Measurements from ENCODE around the gene ZNF341.
"Not testable (repeated sequence)": the region's sequence is repeated elsewhere in the genome, so short reads cannot be mapped to it uniquely, and the experiment has no call there.

The ZNF341 gene

DNA sequence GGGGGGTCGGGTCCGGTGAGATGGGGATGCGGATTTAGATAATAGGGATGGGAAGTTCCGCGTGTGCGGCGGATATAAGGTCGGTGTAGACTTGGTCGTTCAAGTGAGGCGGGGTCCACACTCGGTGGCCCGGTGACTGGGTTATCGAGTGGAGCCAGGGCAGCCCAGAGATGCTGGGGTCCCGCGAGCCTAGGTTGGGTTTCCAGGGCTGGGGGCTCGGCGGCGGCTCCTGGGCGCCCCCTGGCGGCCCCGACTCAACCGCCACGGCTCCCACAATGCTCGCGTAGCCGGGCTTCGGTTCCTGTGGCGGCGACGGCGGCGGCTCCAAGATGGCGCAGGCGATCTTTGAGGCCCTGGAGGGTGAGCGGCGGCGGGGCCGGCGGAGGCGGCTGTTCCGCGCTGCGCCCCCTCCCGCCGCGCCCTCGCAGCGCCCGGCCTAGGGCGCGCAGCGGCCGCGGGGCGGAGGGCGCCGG lies at the start of gene ZNF341:
ZNF341 (plus strand) TSS at position 304 of the 473 bp plus-strand sequence; CDS start at position 330, 26 bp downstream.
- peak; percentile 94 to 95 for DNase-seq

DNA sequence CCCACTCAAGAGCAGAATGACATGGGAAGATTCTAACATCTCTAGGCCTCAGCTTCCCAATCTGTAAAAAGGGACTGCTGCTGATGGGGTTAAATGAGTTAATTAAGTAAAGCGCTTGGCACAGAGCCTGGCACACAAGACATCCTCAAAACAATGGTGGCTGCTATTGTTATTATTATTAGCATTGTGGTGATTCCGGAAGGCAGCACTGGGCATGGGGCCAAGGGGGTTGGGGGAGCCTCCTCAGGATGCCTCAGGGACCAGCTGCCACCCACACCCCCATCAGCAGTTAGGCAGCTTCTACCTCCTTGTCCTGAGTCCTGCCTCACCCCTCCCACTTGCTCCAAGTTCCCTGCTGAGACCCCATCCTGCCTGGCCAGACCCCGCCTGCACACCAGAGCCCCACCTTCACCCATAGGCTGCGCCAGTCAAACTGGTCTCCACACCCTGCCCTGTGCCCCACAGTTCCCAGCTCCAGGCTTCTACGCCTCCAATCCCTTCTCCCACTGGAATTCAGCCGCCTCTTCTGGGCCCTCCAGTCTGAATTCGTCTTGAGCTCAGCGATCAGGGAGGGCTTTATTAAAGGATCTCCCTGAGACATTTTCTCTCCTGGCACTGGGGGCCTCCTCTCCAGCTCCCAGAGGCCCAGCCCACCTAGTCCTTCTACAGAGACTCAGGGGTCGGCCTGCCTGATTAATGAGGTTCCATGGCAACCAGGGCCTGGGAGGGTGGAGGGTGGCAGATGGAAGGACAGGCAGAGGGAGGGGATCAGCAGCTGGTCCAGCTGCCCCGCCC lies 47.1 kb upstream of the ZNF341 start:
- DNase-seq: peak; percentile 78 to 90

DNA sequence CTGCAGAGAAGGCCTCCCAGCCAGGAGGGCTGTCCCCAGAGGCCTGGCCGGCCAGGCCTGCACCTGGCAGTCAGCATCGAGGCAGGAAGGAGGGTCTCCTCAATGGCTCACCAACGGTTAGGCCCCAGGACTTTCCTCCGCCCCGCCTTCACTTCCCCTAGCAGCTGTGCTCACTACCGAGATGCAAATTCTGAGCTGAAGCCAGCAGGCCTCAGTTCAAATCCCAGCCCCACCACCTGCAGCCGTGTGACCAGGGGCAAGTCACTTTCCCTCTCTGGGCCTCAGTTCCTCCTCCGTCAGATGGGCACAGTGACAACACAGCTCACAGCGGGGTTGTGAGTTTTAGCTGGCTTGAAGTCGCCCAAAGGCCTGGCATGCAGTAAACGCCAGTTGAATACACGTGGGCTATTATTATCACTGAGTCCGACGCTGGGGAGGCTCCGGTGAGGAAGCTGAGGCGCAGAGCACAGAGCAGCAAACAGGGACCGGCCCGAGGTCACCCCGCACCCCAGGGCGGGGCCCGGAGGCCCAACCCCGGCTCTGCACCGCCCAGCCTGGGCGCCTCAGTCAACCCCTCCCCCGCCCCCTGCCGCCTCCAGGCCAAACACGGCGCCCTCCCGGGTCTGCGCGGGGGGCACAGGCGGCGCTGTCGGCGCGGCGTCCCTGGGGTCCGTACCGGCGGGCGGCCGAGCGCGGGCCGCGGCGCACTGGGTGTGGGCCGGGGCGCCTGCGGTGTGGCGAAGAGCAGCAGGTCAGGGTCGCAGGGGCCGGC lies 46.3 kb upstream of the ZNF341 start:
- DNase-seq: peak; percentile 48 to 75

DNA sequence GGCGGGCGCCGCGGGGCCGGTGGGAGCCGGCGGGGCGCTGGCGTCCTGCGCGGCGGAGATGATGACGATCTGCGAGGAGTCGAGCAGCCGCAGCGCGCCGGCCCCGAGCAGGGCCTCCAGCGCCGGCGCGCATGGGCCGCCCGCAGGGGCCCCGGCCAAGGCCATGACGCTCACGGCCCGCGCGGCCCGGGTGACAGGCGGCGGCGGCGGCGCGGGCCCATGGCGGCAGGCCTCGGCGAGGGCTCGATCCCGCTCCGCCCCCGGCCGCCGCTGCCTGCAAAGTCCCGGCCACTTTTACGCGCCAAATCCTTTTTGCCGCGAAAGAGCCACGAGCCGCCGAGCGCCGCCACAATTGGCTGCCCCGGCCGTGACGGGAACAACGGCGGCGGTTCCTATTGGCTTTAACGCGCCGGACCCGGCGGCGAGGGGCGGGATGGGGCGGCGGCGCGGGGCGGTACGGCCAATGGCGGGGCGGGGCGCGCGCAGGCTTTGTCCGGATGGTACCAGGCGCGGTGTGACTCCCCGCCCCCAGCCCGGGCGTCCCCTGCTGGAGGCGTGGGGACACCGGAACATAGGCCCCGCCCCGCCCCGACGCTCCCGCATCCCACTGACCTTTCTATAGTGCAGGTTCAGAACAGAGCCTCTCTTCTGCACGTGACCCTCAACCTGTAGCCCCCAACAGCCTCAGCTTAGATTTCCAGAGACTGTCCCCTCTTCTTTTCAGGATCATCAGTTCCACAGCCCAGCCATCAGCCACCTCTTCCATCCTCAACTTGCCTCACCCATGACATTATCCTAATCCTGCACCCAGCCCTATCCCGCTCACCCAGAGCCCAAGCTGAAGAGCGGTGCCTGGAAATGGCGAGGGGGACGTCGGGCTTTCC lies 45.5 kb upstream of the ZNF341 start, which contains the start of gene E2F1:
E2F1 (minus strand) TSS at position 286 of the 884 bp plus-strand sequence; CDS start at position 165, 121 bp downstream.
- DNase-seq: peak; percentile 95 to 96

DNA sequence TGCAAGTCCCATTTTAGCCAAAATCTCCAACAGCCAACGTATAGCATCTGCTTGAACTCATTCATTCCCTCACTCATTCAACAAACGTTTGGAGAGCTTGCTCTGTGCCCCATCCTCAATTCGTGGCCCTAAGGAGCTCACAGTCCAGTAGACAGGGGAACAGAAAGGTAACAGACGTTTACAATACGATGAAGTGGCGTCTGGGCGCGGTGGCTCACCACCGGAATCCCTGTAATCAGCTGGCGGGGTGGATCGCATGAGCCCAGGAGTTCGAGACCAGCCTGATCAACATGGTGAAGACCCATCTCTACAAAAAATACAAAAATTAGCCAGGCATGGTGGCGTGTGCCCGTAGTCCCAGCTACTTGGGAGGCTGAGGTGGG lies 44.8 kb upstream of the ZNF341 start:
- no peak for DNase-seq

DNA sequence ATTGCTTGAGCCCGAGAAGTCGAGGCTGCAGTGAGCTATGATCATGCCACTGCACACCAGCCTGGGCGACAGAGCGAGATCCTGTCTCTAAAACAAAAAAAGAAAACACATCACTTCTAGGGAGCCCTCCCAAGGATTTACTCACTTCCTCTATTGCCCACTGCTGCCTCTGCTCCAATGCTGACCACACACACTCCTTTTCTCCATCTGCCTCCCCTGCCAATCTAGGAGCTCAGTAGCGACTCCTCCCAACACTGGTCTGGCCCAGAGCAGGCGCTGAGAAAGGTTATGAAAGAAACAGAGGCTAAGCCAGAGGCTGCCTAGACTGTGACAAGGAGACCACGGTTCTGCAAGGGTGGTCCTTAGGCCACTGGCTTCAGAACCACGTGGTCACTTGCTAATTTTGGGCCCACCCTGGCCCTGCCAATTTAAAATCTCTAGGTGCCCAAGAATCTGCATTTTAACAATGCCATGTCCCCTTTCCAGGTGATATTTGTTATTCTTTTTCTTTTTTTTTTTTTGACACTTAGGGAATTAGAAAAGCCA lies 44.4 kb upstream of the ZNF341 start:
- DNase-seq: no peak

DNA sequence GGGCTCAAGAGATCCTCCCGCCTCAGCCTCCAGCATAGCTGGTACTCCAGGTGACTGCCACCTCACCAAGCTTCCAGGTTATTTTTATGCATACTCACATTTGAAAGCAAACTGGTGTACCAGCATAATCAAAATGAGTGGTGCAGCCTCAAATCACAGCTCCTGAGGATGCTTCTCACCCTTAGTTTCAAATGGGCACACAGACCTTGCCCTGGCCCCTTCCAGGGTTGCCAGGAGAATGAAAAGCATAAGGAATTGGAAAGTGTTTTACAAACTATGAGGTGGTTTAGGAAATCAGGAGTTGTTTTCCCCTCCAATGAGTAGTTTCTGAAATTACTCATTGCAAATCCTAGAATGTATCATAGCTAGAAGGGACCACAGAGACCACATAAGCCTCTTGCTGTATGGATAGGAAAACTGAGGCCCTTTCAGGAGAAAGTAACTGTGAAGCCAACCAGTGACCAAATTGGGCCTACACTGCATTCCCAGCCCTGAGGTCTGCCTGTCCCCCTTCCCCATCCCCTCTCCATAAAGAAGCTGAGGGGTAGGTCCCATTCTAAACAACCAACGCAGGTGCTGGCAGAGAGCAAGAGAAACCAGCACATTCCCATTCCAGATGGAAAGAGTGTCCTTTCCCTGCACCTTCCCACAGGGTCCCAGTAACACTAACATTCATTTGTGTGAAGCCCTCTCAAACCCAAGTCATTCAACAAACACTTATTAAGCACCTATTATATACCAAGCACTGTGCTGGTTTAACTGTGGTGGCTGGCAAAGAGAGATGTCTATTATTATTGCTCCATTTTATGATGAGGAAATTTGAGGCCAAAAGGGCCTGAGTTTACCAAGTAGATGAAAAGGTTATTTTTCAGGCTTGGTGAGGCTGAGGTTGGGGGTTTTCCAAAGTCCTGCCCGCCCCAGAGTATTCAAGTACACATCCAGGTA lies 43.5 kb upstream of the ZNF341 start:
- no peak for DNase-seq

DNA sequence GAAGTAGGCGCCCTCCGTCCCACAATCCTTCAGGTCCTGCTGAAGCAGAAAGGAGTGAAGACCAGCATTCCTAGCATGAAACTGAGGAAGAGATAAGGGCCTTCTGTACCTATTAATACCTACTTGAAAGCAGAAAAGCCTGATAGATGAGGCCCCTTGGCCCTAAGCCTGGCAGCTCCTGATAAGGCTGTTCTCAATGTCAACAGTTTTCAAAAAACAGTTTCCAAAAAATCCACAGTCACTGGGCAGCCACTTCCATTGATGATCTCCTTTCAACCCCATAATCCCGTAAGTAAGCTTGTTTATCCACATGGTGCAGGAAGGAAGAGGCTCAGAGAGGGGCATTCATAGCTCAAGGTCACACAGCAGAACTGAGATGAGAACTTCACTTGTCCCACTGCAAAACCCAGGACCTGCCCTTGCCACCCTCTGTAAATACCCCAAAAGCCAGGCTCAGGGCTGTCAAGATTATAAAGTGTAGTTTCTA lies 42.8 kb upstream of the ZNF341 start:
- DNase-seq: no peak

DNA sequence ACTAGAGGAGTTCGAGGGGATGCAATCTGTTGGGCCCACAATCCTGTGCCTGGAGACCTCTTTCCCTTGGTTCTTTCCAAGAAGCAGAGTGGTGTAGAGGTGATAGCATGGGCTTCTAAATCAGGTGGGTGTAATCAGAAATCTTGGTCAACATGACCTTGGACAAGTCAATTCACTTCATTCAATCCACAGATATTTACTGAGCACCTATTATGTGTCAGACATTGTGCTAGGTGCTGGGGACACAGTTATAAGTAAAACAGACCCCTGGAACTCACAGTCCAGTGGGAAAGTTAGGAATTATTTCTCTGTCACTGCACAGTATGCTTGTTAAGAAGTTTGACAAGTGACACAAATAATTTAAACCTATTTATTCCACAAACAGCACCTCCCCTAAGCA lies 42.3 kb upstream of the ZNF341 start:
- no peak for DNase-seq

DNA sequence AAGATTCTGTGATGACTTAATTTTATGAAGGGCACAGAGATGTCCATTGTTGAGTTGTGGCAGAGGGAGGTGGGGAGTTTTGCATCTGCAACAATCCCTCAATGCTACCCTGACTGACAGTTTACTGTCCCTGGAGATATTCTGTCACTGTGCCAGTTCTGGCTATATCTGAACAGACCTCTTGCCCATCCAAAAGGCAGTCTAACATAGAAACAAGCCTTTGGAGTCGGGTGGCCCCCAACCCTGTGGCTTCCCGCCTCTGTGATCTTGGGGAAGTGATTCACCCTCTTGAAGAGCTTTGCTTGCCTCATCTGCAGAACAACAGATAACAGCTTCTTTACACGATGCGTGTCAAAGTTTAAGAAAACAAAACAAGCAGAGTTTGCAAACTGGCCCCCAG lies 41.8 kb upstream of the ZNF341 start:
- no peak for DNase-seq

DNA sequence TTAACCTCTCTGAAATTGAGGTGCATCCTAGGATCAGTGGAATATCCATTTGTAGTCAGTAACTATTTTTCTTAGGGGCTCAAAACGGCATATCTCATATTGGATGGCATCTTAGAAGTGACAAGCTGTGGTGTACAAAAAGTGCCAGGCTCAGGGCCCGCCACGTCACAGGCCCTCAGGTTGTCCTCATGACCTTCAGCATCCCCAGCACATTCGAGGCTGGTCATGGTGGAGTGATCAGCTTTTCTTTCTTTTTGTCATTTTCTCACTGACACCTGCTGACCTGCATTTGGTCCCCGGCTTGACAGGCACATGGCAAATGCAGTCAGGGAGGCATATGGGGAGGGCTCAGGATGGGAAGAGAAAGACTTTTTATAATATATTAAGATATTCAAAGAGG lies 38.5 kb upstream of the ZNF341 start:
- DNase-seq: no peak

DNA sequence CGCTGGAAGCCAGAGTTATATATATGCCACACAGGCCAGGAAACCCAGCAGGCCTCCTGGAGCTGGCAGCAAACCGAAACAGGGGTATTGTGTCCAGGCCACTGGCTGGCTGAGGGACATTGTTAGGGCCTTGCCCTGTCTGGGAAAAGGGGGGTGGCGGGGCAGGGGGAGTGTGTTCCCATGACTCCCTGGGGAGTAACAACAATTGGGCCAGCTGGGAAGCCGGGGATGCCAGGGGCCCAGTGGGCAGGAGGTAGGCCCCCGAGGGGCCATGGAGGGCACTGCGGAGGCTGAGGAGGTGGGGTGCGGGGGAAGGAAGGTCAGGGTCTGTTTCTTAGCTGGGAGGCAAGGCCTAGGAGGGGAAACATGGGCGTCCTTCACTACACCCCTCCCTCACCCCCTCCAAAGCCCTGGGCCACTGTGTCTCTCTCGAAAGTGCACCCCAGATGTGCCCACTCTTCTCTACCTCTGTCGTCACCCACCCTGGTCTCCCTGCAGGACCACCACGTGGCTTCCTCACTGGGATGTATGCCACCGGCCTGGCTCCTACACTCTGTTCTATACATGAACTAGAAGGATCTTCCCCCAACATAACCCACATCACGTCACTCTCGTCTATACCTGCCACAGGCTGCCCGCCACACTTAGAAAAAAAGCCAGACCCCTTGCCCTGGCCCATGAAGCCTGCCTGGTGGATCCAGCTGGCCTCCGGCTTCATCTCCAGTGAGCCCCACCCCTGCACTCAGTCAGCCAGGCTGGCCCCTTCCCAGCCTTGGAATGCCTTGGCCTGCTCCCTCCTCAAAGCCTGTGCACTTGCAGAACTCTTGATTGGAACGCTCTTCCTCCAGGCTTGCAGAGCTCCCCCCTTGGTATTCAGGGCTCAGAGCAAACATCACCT lies 37.8 kb upstream of the ZNF341 start:
- peak; percentile 72 to 73 for DNase-seq

DNA sequence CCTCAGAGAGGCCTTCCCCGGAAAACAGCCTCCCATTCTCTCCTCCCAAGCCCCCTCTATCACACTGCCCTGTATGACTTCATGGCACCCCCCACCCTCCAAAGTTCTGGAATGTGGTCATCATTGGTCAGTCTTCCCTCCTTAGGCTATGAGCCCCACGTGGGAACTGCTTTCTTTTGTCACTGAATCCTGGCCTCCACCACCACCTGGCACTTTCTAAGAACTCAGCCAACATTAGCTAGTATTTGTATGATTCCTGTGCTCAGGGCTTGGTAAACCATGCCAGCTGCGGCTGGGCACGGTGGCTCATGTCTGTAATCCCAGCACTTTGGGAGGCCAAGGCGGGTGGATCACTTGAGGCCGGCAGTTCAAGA lies 37.2 kb upstream of the ZNF341 start:
- no peak for DNase-seq

DNA sequence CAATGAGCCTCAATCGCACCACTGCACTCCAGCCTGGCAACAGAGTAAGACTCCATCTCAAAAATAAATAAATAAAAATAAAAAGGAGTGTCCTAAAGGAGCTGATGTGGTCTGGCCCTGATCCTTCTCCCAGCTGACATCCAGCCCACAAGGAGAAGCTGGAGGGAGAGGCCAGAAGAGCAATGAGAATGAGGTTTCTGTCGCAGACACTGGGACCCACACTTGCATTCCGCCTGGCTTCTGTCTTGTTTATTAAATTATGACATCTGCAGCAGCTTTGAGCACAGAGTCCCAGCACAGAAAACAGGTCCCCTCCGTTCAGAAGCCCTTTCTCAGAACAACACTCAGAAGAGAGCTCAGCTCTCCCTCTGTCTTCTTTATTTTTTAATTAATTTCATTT lies 35.3 kb upstream of the ZNF341 start:
- no peak for DNase-seq

DNA sequence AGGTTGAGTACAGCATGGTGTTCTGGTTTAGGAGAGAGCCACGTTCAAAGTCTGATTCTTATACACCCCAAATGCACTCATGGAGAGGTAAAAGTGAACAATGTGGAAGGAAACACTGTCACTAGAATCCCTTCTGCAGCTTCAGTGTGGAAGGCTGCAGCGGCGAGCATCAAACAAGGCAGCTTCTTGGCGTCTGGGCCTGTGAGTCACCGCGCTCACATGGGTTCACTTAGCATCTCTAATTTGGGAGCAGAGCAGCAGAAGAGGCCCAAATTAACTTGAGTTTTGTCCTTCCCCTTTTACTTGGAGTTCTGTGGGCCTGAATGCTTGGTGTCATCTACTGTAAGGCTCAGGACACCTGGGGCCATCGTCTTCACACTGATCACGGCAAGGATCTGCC lies 34.7 kb upstream of the ZNF341 start:
- DNase-seq: no peak

DNA sequence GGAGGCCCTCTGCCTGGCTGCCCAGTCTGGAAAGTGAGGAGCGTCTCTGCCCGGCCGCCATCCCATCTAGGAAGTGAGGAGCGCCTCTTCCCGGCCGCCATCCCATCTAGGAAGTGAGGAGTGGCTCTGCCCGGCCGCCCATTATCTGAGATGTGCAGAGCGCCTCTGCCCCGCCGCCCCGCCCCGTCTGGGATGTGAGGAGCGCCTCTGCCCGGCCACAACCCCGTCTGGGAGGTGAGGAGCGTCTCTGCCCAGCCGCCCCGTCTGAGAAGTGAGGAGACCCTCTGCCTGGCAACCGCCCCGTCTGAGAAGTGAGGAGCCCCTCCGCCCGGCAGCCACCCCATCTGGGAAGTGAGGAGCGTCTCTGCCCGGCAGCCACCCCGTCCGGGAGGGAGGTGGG lies 32.8 kb upstream of the ZNF341 start:
- DNase-seq: not testable (repeated sequence)

DNA sequence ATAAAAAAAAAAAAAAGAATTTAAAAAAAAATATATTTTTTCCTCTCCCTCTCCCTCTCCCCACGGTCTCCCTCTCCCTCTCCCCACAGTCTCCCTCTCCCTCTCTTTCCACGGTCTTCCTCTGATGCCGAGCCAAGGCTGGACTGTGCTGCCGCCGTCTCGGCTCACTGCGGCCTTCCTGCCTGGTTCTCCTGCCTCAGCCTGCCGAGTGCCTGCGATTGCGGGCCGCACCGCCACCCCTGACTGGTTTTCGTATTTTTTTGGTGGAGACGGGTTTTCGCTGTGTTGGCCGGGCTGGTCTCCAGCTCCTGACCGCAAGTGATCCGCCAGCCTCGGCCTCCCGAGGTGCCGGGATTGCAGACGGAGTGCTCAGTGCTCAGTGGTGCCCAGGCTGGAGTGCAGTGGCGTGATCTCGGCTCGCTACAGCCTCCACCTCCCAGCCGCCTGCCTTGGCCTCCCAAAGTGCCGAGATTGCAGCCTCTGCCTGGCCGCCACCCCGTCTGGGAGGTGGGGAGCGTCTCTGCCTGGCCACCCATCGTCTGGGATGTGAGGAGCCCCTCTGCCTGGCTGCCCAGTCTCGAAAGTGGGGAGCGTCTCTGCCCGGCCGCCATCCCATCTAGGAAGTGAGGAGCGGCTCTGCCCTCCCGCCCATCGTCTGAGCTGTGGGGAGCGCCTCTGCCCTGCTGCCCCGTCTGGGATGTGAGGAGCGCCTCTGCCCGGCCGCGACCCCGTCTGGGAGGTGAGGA lies 30.9 kb upstream of the ZNF341 start:
- DNase-seq: not testable (repeated sequence)

DNA sequence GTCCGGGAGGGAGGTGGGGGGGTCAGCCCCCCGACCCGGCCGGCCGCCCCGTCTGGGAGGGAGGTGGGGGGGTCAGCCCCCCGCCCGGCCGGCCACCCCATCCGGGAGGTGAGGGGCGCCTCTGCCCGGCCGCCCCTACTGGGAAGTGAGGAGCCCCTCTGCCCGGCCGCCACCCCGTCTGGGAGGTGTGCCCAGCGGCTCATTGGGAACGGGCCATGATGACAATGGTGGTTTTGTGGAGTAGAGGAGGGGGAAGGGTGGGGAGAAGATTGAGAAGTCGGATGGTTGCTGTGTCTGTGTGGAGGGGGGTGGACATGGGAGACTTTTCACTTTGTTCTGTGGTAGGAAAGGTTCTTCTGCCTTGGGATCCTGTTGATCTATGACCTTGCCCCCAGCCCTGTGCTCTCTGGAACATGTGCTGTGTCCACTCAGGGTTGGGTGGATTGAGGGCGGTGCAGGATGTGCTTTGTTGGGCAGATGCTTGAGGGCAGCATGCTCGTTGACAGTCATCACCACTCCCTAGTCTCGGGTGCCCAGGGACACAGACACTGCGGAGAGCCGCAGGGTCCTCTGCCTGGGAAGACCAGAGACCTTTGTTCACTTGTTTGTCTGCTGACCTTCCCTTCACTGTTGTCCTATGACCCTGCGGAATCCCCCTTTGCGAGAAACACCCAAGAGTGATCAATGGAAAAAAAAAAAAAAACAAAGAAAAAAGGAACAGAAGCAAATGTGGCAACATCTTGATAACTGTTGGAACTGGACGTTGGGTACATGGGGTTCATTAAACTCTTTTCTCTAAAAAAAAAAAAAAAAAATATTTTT lies 30.0 kb upstream of the ZNF341 start:
- no peak for DNase-seq

DNA sequence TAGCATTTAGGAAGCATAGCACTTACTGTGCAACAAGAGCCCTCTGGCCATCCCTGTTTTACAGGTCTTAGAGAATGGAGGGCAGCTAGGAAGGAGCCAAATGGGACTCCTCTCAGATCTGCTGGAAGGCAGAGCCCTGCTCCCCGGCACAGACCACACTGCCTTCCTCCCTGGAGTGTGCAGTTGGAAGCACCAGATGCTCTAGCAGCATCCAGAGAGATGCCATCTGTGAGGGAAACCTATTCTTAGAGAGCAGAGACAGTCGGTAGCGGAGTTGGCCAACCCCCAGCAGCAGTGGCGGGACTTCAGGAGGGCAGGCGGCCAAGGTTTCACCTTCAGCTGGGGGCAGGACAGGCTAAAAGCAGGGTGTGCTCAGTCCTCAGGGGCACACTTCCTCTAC lies 28.9 kb upstream of the ZNF341 start:
- no peak for DNase-seq

Data from NCI-H2081 (cell line).